KMS-11 (cell line): Measurements from ENCODE around the gene ANKS4B.

ENCODE experiments used
- H2AFZ ChIP-seq: fragments of 200-600 bp; sonication (generic); 2 replicates; pipeline ENCODE4 v1.6.1; 2016; ENCODE audit warnings: antibody characterized with exemption, mixed run types, low read depth
- H3K27ac ChIP-seq: fragments of 200-600 bp; sonication (generic); 2 replicates; pipeline ENCODE4 v1.6.1; 2016; ENCODE audit warnings: mild to moderate bottlenecking, mixed run types
- H3K27me3 ChIP-seq: fragments of 200-600 bp; sonication (generic); 2 replicates; pipeline ENCODE4 v1.6.1; 2017; ENCODE audit warnings: mild to moderate bottlenecking, low read depth, mixed run types, moderate library complexity; ENCODE audit not compliant: insufficient read depth
- H3K36me3 ChIP-seq: fragments of 200-600 bp; sonication (generic); 2 replicates; pipeline ENCODE4 v1.6.1; 2017; ENCODE audit warnings: mild to moderate bottlenecking, mixed run types; ENCODE audit not compliant: insufficient read depth
- H3K4me1 ChIP-seq: fragments of 200-600 bp; sonication (generic); 2 replicates; pipeline ENCODE4 v1.6.1; 2016; ENCODE audit warnings: mild to moderate bottlenecking, low read depth, mixed run types; ENCODE audit not compliant: poor library complexity, severe bottlenecking
- H3K4me2 ChIP-seq: fragments of 200-600 bp; sonication (generic); 2 replicates; pipeline ENCODE4 v1.7.0; 2016; ENCODE audit warnings: mild to moderate bottlenecking, mixed run types
- H3K4me3 ChIP-seq: fragments of 200-600 bp; sonication (generic); IDR thresholded peaks from 2 replicates; pipeline ENCODE4 v1.6.1; 2017; ENCODE audit warnings: low read depth, low read length, mixed read lengths; ENCODE audit not compliant: insufficient read depth
- H3K79me2 ChIP-seq: fragments of 200-600 bp; sonication (generic); 2 replicates; pipeline ENCODE4 v1.6.1; 2016; ENCODE audit warnings: low read depth, mixed run types; ENCODE audit not compliant: insufficient read depth
- H3K9ac ChIP-seq: fragments of 200-600 bp; sonication (generic); 2 replicates; pipeline ENCODE4 v1.6.1; 2016; ENCODE audit warnings: mild to moderate bottlenecking, mixed run types
- H4K20me1 ChIP-seq: fragments of 200-600 bp; sonication (generic); 2 replicates; pipeline ENCODE4 v1.6.1; 2016; ENCODE audit warnings: mild to moderate bottlenecking, mixed run types; ENCODE audit not compliant: insufficient read depth
- CTCF ChIP-seq: fragments of 200-600 bp; sonication (generic); conservative IDR thresholded peaks from 2 replicates; pipeline ENCODE4 v1.6.1; 2017; ENCODE audit warnings: low read depth, mild to moderate bottlenecking, antibody characterized with exemption, low read length, moderate library complexity, mixed read lengths

ANKS4B gene

GRCh38 chr16:21186326-21186691 is 47.2 kb upstream of the ANKS4B start:
- Histone ChIP-seq H3K4me1 (no peaks in the 10 kb centered on the region), H3K79me2 (no peaks in the 10 kb centered on the region), H3K36me3 (no peaks in the 10 kb centered on the region), H3K27me3 (no peaks in the 10 kb centered on the region), H3K9ac (no peak overlapping the region), H3K4me3 (no peak overlapping the region), H3K27ac (no peak overlapping the region), H2AFZ (no peak overlapping the region), H3K4me2 (no peak overlapping the region), H4K20me1 (no peaks in the 10 kb centered on the region)
- TF ChIP-seq CTCF, result no peak

GRCh38 chr16:21189311-21189710 is 44.2 kb upstream of the ANKS4B start:
- Histone ChIP-seq H4K20me1 (no peaks in the 10 kb centered on the region), H3K79me2 (no peaks in the 10 kb centered on the region), H3K27ac (no peak overlapping the region), H3K4me1 (no peaks in the 10 kb centered on the region), H2AFZ (no peak overlapping the region), H3K27me3 (no peaks in the 10 kb centered on the region), H3K36me3 (no peaks in the 10 kb centered on the region), H3K4me2 (no peak overlapping the region), H3K9ac (no peak overlapping the region), H3K4me3 (no peak overlapping the region)
- TF ChIP-seq CTCF, result no peak

GRCh38 chr16:21190013-21190412 is 43.5 kb upstream of the ANKS4B start:
- H4K20me1 ChIP-seq, result no peaks in the 10 kb centered on the region
- H3K4me1 ChIP-seq, result no peaks in the 10 kb centered on the region
- no peaks in the 10 kb centered on the region for H3K27me3 ChIP-seq
- H3K79me2 ChIP-seq, result no peaks in the 10 kb centered on the region
- no peak overlapping the region for H2AFZ ChIP-seq
- no peak overlapping the region for H3K9ac ChIP-seq
- no peak overlapping the region for H3K4me2 ChIP-seq
- no peak overlapping the region for H3K27ac ChIP-seq
- no peak for TF ChIP-seq CTCF
- no peak overlapping the region for H3K4me3 ChIP-seq
- H3K36me3 ChIP-seq, result no peaks in the 10 kb centered on the region

GRCh38 chr16:21190599-21190998 is 42.9 kb upstream of the ANKS4B start:
- no peak overlapping the region for H3K9ac ChIP-seq
- no peaks in the 10 kb centered on the region for H3K4me1 ChIP-seq
- H3K4me2 ChIP-seq, result no peak overlapping the region
- no peaks in the 10 kb centered on the region for H3K36me3 ChIP-seq
- no peak for TF ChIP-seq CTCF
- no peak overlapping the region for H3K27ac ChIP-seq
- no peaks in the 10 kb centered on the region for H3K79me2 ChIP-seq
- H3K27me3 ChIP-seq, result no peaks in the 10 kb centered on the region
- H2AFZ ChIP-seq, result no peak overlapping the region
- H4K20me1 ChIP-seq, result no peaks in the 10 kb centered on the region
- no peak overlapping the region for H3K4me3 ChIP-seq

GRCh38 chr16:21192991-21193390 is 40.5 kb upstream of the ANKS4B start:
- Histone ChIP-seq H3K9ac (no peak overlapping the region), H3K27ac (no peak overlapping the region), H3K36me3 (no peaks in the 10 kb centered on the region), H3K4me2 (no peak overlapping the region), H3K4me3 (no peak overlapping the region), H3K4me1 (no peaks in the 10 kb centered on the region), H3K79me2 (no peaks in the 10 kb centered on the region), H2AFZ (no peak overlapping the region), H3K27me3 (no peaks in the 10 kb centered on the region), H4K20me1 (no peaks in the 10 kb centered on the region)
- TF ChIP-seq CTCF, result no peak
